HG02763 (cell line): ENCODE measurements around the gene DRC7.
"Not testable (repeated sequence)": the region's sequence is repeated elsewhere in the genome, so short reads cannot be mapped to it uniquely, and the experiment has no call there.

Experiments
- ATAC-seq: cut with Tn5 transposase; IDR thresholded peaks from one replicate; pipeline ENCODE4 v1.9.1; 2021; ENCODE audit warnings: mild to moderate bottlenecking, moderate library complexity; ENCODE audit not compliant: unreplicated experiment

DRC7 gene

GRCh38 chr16:57778658-57779057 lies 84.1 kb downstream of the DRC7 start:
- ATAC-seq: no peak

GRCh38 chr16:57779836-57780235 lies 85.2 kb downstream of the DRC7 start:
- ATAC-seq: not testable (repeated sequence)

- no peak for ATAC-seq
These were observed 86.7 kb downstream of the DRC7 start for GRCh38 chr16:57781349-57781740.
